ENCODE data around the gene UBXN1.

The UBXN1 gene

DNA sequence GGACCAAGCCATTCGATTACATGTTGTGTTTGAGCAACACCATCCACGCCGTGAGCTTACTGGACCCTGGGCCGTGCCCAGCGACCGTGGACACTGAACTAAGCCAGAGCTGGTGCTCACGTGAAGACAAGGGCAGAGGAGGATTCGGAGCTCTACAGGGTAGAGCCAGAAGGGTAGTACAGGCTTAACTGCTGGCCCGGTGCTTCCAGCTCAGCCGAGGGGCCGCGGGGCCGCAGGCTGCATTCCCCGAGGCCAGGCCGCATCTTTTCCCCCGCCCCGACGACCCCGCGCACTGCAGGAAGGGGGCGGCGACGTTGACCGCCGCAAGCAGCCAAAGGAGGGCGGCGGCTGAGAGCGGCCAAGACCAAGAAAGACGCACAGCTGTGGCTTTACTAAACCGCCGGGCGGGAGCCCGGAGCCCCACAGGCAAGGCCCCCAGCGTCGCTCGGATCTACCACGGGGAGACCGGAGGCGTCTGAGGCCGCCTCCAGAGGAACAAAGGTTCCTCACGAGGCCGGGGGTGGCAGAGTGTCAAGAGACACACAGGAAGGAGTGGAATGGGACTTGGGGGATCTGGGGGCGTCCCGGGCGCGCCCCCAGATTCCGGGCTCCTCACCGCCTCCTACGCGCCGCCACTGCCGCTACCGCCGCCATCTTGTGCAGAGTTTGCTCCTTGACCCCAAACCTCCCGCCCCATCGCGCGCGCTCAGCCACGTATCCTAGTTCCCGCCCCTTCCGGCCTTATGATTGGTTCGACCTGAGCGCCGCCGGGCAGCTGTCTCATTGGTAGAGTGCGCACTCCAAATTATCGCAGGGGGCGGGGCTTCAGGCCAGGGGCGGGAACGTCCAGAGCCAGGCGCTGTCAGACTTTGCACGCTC, 32.7 kb downstream of the UBXN1 start, which contains the start of gene GANAB:
Gene GANAB (minus strand): TSS at position 668 of the 879 bp plus-strand sequence. CDS start 14 bp downstream, at position 654.
- DNase-seq (ENCODE audit: low spot score), result peak; percentile 99

DNA sequence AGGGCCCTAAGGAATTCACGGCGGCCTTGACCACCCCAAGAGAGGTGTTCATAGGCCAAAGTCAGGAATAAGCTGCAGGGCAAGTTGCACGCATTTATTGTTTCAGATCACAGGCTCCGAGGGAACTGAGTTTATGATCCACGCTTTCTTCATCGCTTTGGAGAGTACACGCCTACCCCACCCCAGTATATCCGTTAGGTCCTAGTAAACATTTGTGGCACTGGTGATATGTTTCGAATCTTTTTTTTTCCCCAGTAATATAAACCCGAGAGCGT, 33.3 kb downstream of the UBXN1 start:
- DNase-seq (ENCODE audit: low spot score), result no peak

DNA sequence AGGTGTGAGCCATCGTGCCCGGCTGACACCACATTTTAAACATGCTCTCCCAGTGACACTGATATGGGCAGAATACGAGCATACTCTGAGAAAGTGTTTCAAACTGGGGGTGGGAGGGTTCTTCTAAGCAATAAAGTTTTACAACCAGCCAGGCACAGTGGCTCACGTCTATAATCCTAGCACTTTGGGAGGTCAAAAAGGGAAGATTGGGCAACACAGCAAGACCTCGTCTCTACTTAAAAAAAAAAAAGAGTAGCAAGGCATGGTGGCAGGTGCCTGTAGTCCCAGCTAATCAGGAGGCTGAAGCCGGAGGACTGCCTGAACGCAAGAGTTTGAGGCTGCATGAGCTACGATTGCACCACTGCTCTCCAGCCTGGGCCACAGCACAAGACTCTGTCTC, 34.7 kb downstream of the UBXN1 start:
- DNase-seq (ENCODE audit: low spot score), result no peak

DNA sequence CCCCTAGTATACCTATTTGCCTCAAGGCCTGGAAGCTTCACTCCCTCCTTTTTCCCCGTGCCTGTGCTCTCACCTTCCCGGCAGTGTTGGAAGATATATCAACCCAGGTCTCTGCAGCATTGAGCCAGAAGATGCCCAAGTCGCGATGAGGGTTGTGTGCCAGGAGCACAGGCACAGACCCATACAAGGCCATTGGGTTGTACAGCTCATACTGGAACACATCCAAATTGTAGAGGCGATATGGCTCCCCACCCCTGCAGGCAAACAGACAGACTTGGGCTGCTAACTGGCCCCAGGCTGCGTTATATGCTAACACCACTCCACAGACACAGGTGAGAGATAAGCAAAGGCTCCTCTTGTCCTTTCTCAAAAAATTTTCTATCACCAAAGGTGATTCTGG, 46.4 kb downstream of the UBXN1 start:
- DNase-seq (ENCODE audit: low spot score), result no peak

- no peak for DNase-seq (ENCODE audit: low spot score)
Measured at GRCh38 chr11:62627713-62628112, 51.2 kb downstream of the UBXN1 start.

All from CD4-positive, alpha-beta T cell treated with Interleukin-15 for 4 hours (primary cell).